Subcutaneous abdominal adipose tissue (tissue), 5 donors: Measurements from ENCODE around the gene GPR107.

Experiments used
- H3K27ac ChIP-seq: one replicate; pipeline ENCODE4 v1.7.0; 2013; ENCODE audit warnings: low read depth, mild to moderate bottlenecking, inconsistent platforms, low read length, moderate library complexity
- H3K27me3 ChIP-seq, 5 donors: one replicate each; pipeline ENCODE4 v1.7.0; 2013; ENCODE audit warnings: low read length in 5 of 5, inconsistent platforms in 1 of 5; ENCODE audit not compliant: control insufficient read depth in 5 of 5, insufficient read depth in 4 of 5
- H3K36me3 ChIP-seq, 5 donors: one replicate each; pipeline ENCODE4 v1.7.0; 2013; ENCODE audit warnings: low read length in 5 of 5; ENCODE audit not compliant: control insufficient read depth in 5 of 5, insufficient read depth in 5 of 5
- H3K4me1 ChIP-seq, 5 donors: one replicate each; pipeline ENCODE4 v1.7.0; 2013; ENCODE audit warnings: low read length in 5 of 5, mild to moderate bottlenecking in 3 of 5, moderate library complexity in 1 of 5; ENCODE audit not compliant: control insufficient read depth in 5 of 5, insufficient read depth in 5 of 5
- H3K4me3 ChIP-seq, 5 donors: one replicate each; pipeline ENCODE4 v1.7.0; 2013; ENCODE audit warnings: low read length in 5 of 5, low read depth in 1 of 5
- H3K9ac ChIP-seq, 5 donors: one replicate each; pipeline ENCODE4 v1.7.0; 2013; ENCODE audit warnings: low read length in 5 of 5, mild to moderate bottlenecking in 4 of 5, moderate library complexity in 3 of 5
- H3K9me3 ChIP-seq, 5 donors: one replicate each; pipeline ENCODE4 v1.7.0; 2013; ENCODE audit warnings: low read length in 5 of 5; ENCODE audit not compliant: control insufficient read depth in 5 of 5
- donor health status: healthy.
- donor health status: healthy.
- donor health status: healthy.
- donor health status: healthy.
- donor health status: healthy.

GPR107 gene

GRCh38 chr9:130104491-130105193, 50.9 kb downstream of the GPR107 start:
- Histone ChIP-seq H3K4me3 (no peak overlapping the region), H3K27me3 (no peaks in the 10 kb centered on the region), H3K4me1 (peaks cover 0 to 4% (median 0%) of the 10 kb centered on the region in 5 donors), H3K9ac (peak overlapping the region in 1 of 5 donors; percentile 5), H3K27ac (no peak overlapping the region), H3K36me3 (peaks cover 18 to 88% (median 72%) of the 10 kb centered on the region in 5 donors), H3K9me3 (no peaks in the 10 kb centered on the region)

GRCh38 chr9:130106860-130107233, 53.1 kb downstream of the GPR107 start:
- H3K27ac ChIP-seq, result no peak overlapping the region
- H3K27me3 ChIP-seq, result no peaks in the 10 kb centered on the region
- H3K4me3 ChIP-seq, result no peak overlapping the region
- H3K4me1 ChIP-seq, result peaks cover 0 to 4% (median 0%) of the 10 kb centered on the region in 5 donors
- H3K36me3 ChIP-seq, result peaks cover 13 to 91% (median 72%) of the 10 kb centered on the region in 5 donors
- no peak overlapping the region for H3K9ac ChIP-seq
- H3K9me3 ChIP-seq, result no peaks in the 10 kb centered on the region

DNA sequence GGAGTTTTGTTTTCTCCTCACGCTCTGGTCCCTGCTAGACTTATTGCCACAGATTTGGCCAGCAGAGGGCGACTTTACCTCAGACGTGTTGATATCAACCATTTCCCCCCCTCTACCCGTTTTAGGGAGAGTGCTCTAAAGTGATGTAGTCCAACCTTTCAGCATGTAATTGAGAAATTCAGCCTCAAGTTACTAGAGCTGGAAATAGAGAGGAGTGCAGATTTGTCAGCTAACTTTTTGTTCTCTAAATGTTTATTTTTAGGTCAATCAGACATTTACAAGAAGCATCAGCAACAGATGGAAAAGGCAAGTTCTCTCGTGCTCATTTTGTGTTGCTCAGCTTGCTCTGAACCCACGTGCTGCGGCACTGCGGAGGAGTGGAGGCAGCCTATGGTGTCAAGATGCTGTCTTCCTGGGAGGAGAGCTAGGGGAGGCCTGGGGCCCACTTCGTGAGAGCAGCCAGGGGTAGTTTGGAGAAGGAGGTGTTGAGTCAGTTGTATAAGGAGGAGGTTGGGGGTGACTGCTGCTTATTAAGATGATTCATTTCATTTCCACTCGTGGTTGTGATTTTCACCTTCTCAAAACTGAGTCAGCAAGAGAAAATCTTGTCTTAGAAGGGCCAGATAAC, 53.6 kb downstream of the GPR107 start:
- Histone ChIP-seq H3K9me3 (no peaks in the 10 kb centered on the region), H3K36me3 (peaks cover 12 to 91% (median 70%) of the 10 kb centered on the region in 5 donors), H3K4me3 (no peak overlapping the region), H3K27ac (no peak overlapping the region), H3K4me1 (peaks cover 0 to 4% (median 0%) of the 10 kb centered on the region in 5 donors), H3K9ac (no peak overlapping the region), H3K27me3 (no peaks in the 10 kb centered on the region)

GRCh38 chr9:130107955-130108354, 54.2 kb downstream of the GPR107 start:
- no peaks in the 10 kb centered on the region for H3K27me3 ChIP-seq
- peaks cover 11 to 91% (median 66%) of the 10 kb centered on the region in 5 donors for H3K36me3 ChIP-seq
- H3K9ac ChIP-seq, result no peak overlapping the region
- no peak overlapping the region for H3K27ac ChIP-seq
- no peaks in the 10 kb centered on the region for H3K9me3 ChIP-seq
- H3K4me3 ChIP-seq, result no peak overlapping the region
- peaks cover 0 to 4% (median 0%) of the 10 kb centered on the region in 5 donors for H3K4me1 ChIP-seq

- peaks cover 7 to 69% (median 49%) of the 10 kb centered on the region in 5 donors for H3K36me3 ChIP-seq
- no peaks in the 10 kb centered on the region for H3K9me3 ChIP-seq
- no peak overlapping the region for H3K27ac ChIP-seq
- no peak overlapping the region for H3K4me3 ChIP-seq
- H3K4me1 ChIP-seq, result no peaks in the 10 kb centered on the region
- no peak overlapping the region for H3K9ac ChIP-seq
- no peaks in the 10 kb centered on the region for H3K27me3 ChIP-seq
Measured at GRCh38 chr9:130110166-130110565, 56.5 kb downstream of the GPR107 start.

- H3K27me3 ChIP-seq, result no peaks in the 10 kb centered on the region
- no peaks in the 10 kb centered on the region for H3K4me1 ChIP-seq
- no peak overlapping the region for H3K9ac ChIP-seq
- peaks cover 7 to 69% (median 46%) of the 10 kb centered on the region in 5 donors for H3K36me3 ChIP-seq
- no peak overlapping the region for H3K4me3 ChIP-seq
- H3K27ac ChIP-seq, result no peak overlapping the region
- no peaks in the 10 kb centered on the region for H3K9me3 ChIP-seq
Measured at GRCh38 chr9:130110596-130111021, 56.9 kb downstream of the GPR107 start.

DNA sequence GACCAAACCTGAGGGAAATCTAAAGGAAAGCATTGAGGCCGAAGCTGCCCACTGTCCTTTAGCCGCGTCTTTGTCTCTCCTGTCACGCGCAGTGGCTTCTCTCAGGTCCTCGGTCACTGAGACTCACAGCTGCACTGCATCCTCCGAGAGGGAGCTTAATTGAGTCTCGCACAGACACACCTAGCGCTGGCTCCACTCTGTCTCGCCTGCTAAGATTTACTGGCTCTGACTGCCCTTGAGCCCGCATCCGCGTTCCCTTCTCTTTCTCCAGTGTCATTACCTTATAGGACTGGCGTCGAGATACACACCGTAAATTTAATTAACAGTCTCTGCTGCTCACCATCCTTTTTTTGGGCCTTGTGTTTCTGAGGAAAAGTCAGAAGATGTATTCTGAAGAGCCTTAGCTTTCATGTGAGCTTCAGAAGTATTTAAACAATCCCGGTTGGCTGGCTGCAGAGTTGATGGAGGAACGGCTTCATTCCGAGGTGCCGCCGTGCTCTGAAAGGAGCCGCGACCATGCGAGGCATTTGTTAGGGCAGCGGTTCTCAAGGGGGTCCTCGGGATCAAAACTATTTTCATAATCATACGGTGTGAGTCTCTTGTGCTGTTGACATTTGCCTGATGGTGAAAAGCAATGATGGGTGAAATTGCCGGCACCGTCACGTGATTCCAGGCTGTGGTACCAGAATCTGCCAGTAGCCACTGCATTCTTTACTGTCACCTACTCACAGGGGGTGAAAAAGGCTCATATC, 58.3 kb downstream of the GPR107 start:
- Histone ChIP-seq H3K36me3 (peaks cover 7 to 69% (median 49%) of the 10 kb centered on the region in 5 donors), H3K27ac (no peak overlapping the region)

GRCh38 chr9:130112538-130113151, 58.9 kb downstream of the GPR107 start:
- Histone ChIP-seq H3K9ac (no peak overlapping the region), H3K9me3 (no peaks in the 10 kb centered on the region), H3K27ac (no peak overlapping the region), H3K4me3 (no peak overlapping the region), H3K36me3 (peaks cover 6 to 68% (median 47%) of the 10 kb centered on the region in 5 donors), H3K27me3 (no peaks in the 10 kb centered on the region), H3K4me1 (no peaks in the 10 kb centered on the region)

More for the DNA sequence above, 58.3 kb downstream of the GPR107 start:
- Histone ChIP-seq H3K27me3 (no peaks in the 10 kb centered on the region), H3K4me1 (no peaks in the 10 kb centered on the region), H3K4me3 (no peak overlapping the region), H3K9ac (no peak overlapping the region), H3K9me3 (no peaks in the 10 kb centered on the region)

- H3K27ac ChIP-seq, result no peak overlapping the region
- H3K27me3 ChIP-seq, result no peaks in the 10 kb centered on the region
- H3K9ac ChIP-seq, result no peak overlapping the region
- no peak overlapping the region for H3K4me3 ChIP-seq
- H3K9me3 ChIP-seq, result no peaks in the 10 kb centered on the region
- H3K36me3 ChIP-seq, result peaks cover 0 to 69% (median 54%) of the 10 kb centered on the region in 5 donors
- peaks cover 0 to 7% (median 0%) of the 10 kb centered on the region in 5 donors for H3K4me1 ChIP-seq
Measured at GRCh38 chr9:130114741-130115140, 61.0 kb downstream of the GPR107 start.
